ENCODE results near the gene PLCZ1. TPM values are rescaled to one million over a fixed set of nuclear protein-coding genes. Genes with fewer than 3 reads are reported as not detected.

The PLCZ1 gene
- total and polyA plus RNA-seq, 2 donors (not counting 3 experiments of a cell fraction or from before 2014, with no cell fraction given), result not detected

DNA sequence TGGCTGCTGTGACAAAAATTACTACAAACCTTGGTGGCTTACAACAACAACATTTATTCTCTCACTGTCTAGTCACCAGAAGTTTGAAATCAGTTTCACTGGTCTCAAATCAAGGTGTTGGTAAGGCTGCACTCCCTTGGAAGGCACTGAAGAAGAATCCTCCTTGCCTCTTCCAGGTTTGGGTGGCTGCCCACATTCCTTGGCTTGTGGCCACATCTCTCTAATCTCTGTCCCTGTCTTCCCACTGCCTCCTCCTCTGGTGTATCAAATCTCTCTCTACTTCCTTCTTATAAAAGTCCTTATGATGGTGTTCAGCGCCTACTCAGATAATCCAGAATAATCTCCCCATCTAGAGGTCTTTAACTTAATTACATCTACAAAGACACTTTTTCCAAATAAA is 31.0 kb downstream of the PLCZ1 start:
- CTCF ChIA-PET, result no interaction called here
- Histone ChIP-seq H3K4me1 (ENCODE audit: control insufficient read depth, extremely low read depth, insufficient read depth, low read length) (no peaks in the 10 kb centered on the region), H3K4me3 (replicated peaks in 1 of 3; ENCODE audit: insufficient read depth in 1 of 3, low read depth in 1 of 3, low read length in 3 of 3) (no peak overlapping the region), H4K20me1 (replicated peaks; ENCODE audit: control insufficient read depth, extremely low read depth, insufficient read depth, low read length) (no peaks in the 10 kb centered on the region), H3K9me3 (replicated peaks; ENCODE audit: control insufficient read depth, insufficient read depth, low read length) (no peaks in the 10 kb centered on the region), H3K79me2 (ENCODE audit: control insufficient read depth, insufficient read depth, low read length) (no peaks in the 10 kb centered on the region), H3K27ac (ENCODE audit: insufficient read depth, low read depth, low read length) (no peak overlapping the region), H2AFZ (ENCODE audit: low read depth, low read length) (no peak overlapping the region), H3K4me2 (ENCODE audit: insufficient read depth, low read length) (no peak overlapping the region), H3K9ac (replicated peaks; ENCODE audit: extremely low read depth, insufficient read depth, low read length) (no peak overlapping the region), H3K9me1 (replicated peaks; ENCODE audit: control insufficient read depth, extremely low read depth, insufficient read depth, low read length) (no peaks in the 10 kb centered on the region), H3K27me3 (ENCODE audit: control insufficient read depth in 2 of 2, insufficient read depth in 2 of 2, low read length in 2 of 2) (no peaks in the 10 kb centered on the region), H3K36me3 (ENCODE audit: control insufficient read depth in 2 of 2, extremely low read depth in 1 of 2, insufficient read depth in 2 of 2, low read length in 2 of 2) (no peaks in the 10 kb centered on the region)
- POLR2A ChIA-PET, result no interaction called here
- FAIRE-seq (no peak), DNase-seq (ENCODE audit: low read depth, low spot score) (no peak)
- intact Hi-C loops (cut with micrococcal nuclease) (no loop called here), dilution Hi-C loops (cut with MboI; ENCODE audit: extremely low pct_ligation_motif_present, low sequenced_read_pairs) (no loop called here)
- no TSS peak for BruUV-seq (replicated peaks)
- TF ChIP-seq POLR2A (IDR thresholded peaks at IDR 0.05; ENCODE audit: low read depth, low read length) (no peak), MYC (IDR thresholded peaks at IDR 0.05; ENCODE audit: low read depth, low read length) (no peak), EZH2 (IDR thresholded peaks at IDR 0.05; ENCODE audit: borderline replicate concordance, low read depth, low read length, severe bottlenecking) (no peak), POLR2AphosphoS5 (IDR thresholded peaks at IDR 0.05; ENCODE audit: insufficient read depth, low read depth, low read length) (no peak)
- TF ChIP-seq, protein P1, sequence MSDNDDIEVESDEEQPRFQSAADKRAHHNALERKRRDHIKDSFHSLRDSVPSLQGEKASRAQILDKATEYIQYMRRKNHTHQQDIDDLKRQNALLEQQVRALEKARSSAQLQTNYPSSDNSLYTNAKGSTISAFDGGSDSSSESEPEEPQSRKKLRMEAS (IDR thresholded peaks at IDR 0.05; ENCODE audit: insufficient read depth, insufficient read length), result no peak

DNA sequence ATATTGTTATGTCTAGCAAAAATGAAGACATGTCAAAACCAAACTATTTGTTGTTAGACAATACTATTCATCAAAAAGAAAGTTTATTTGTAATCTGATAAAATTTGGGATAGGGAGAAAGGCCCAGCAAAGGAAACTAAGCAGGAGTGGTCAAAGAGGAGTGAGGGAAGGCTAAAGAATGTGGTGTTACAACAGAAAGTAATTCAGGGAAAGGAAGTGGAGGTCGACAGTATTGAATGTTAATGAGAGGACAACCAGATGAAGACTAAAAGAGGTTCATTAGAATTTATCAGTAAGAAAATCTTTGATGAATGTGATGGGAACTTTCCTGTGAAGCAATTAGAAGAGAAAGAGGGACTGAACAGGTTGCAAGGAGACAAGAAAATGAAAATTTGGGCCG is 33.9 kb downstream of the PLCZ1 start:
- Histone ChIP-seq H3K27me3 (ENCODE audit: control insufficient read depth in 2 of 2, insufficient read depth in 2 of 2, low read length in 2 of 2) (no peaks in the 10 kb centered on the region), H3K27ac (ENCODE audit: insufficient read depth, low read depth, low read length) (no peak overlapping the region), H3K9me3 (replicated peaks; ENCODE audit: control insufficient read depth, insufficient read depth, low read length) (no peaks in the 10 kb centered on the region), H3K9ac (replicated peaks; ENCODE audit: extremely low read depth, insufficient read depth, low read length) (no peak overlapping the region), H3K4me1 (ENCODE audit: control insufficient read depth, extremely low read depth, insufficient read depth, low read length) (no peaks in the 10 kb centered on the region), H3K4me3 (replicated peaks in 1 of 3; ENCODE audit: insufficient read depth in 1 of 3, low read depth in 1 of 3, low read length in 3 of 3) (no peak overlapping the region), H3K9me1 (replicated peaks; ENCODE audit: control insufficient read depth, extremely low read depth, insufficient read depth, low read length) (no peaks in the 10 kb centered on the region), H2AFZ (ENCODE audit: low read depth, low read length) (no peak overlapping the region), H3K79me2 (ENCODE audit: control insufficient read depth, insufficient read depth, low read length) (no peaks in the 10 kb centered on the region), H3K36me3 (ENCODE audit: control insufficient read depth in 2 of 2, extremely low read depth in 1 of 2, insufficient read depth in 2 of 2, low read length in 2 of 2) (no peaks in the 10 kb centered on the region), H4K20me1 (replicated peaks; ENCODE audit: control insufficient read depth, extremely low read depth, insufficient read depth, low read length) (no peaks in the 10 kb centered on the region), H3K4me2 (ENCODE audit: insufficient read depth, low read length) (no peak overlapping the region)
- FAIRE-seq, result no peak
- intact Hi-C loops (cut with micrococcal nuclease), result no loop called here
- BruUV-seq (replicated peaks), result no TSS peak
- TF ChIP-seq GATA2 (IDR thresholded peaks at IDR 0.05; ENCODE audit: insufficient read depth, insufficient read length, low read depth, low read length) (no peak), POLR2A (IDR thresholded peaks at IDR 0.05; ENCODE audit: low read depth, low read length) (no peak), POLR2AphosphoS5 (IDR thresholded peaks at IDR 0.05; ENCODE audit: insufficient read depth, low read depth, low read length) (no peak), JUN (IDR thresholded peaks at IDR 0.05; ENCODE audit: borderline replicate concordance, insufficient read depth, insufficient read length, low read depth) (no peak), EZH2 (IDR thresholded peaks at IDR 0.05; ENCODE audit: borderline replicate concordance, low read depth, low read length, severe bottlenecking) (no peak), FOS (IDR thresholded peaks at IDR 0.05; ENCODE audit: borderline replicate concordance, insufficient read depth, low read length) (no peak), MYC (IDR thresholded peaks at IDR 0.05; ENCODE audit: low read depth, low read length) (no peak)
- TF ChIP-seq, protein P2, sequence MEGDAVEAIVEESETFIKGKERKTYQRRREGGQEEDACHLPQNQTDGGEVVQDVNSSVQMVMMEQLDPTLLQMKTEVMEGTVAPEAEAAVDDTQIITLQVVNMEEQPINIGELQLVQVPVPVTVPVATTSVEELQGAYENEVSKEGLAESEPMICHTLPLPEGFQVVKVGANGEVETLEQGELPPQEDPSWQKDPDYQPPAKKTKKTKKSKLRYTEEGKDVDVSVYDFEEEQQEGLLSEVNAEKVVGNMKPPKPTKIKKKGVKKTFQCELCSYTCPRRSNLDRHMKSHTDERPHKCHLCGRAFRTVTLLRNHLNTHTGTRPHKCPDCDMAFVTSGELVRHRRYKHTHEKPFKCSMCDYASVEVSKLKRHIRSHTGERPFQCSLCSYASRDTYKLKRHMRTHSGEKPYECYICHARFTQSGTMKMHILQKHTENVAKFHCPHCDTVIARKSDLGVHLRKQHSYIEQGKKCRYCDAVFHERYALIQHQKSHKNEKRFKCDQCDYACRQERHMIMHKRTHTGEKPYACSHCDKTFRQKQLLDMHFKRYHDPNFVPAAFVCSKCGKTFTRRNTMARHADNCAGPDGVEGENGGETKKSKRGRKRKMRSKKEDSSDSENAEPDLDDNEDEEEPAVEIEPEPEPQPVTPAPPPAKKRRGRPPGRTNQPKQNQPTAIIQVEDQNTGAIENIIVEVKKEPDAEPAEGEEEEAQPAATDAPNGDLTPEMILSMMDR (IDR thresholded peaks at IDR 0.05; ENCODE audit: extremely low read depth in 1 of 2, insufficient read depth in 1 of 2, low read depth in 1 of 2, low read length in 2 of 2), result no peak
- TF ChIP-seq, protein P1 (IDR thresholded peaks at IDR 0.05; ENCODE audit: insufficient read depth, insufficient read length), result no peak
- ChIA-PET POLR2A (no interaction called here), CTCF (no interaction called here)
- dilution Hi-C loops (cut with MboI; ENCODE audit: extremely low pct_ligation_motif_present, low sequenced_read_pairs), result no loop called here
- no peak for DNase-seq (ENCODE audit: low read depth, low spot score)
